Progenitor cell of endocrine pancreas (in vitro differentiated cells): ENCODE measurements around the gene GABRR2. TPM values are rescaled to one million over a fixed set of nuclear protein-coding genes. Genes with fewer than 3 reads are reported as not detected.

Experiments
- DNase-seq: peaks from one replicate; pipeline ENCODE4 v3.0.0; 2021; ENCODE audit warnings: low spot score; ENCODE audit not compliant: unreplicated experiment
- H3K27ac Mint-ChIP-seq: 2 replicates; pipeline ENCODE4 v1.8.0; 2021; ENCODE audit warnings: mild to moderate bottlenecking, moderate library complexity, mixed read lengths
- H3K27me3 Mint-ChIP-seq: 2 replicates; pipeline ENCODE4 v1.8.0; 2021; ENCODE audit warnings: mixed read lengths
- H3K36me3 Mint-ChIP-seq: 2 replicates; pipeline ENCODE4 v1.8.0; 2022; ENCODE audit warnings: mixed read lengths; ENCODE audit not compliant: insufficient read depth
- H3K4me1 Mint-ChIP-seq: 2 replicates; pipeline ENCODE4 v1.8.0; 2021; ENCODE audit warnings: low read depth, mixed read lengths
- H3K4me3 Mint-ChIP-seq: 2 replicates; pipeline ENCODE4 v1.8.0; 2021; ENCODE audit warnings: low read depth, mild to moderate bottlenecking, moderate library complexity, mixed read lengths
- H3K9me3 Mint-ChIP-seq: 2 replicates; pipeline ENCODE4 v1.8.0; 2021; ENCODE audit warnings: low read depth, mixed read lengths
- CTCF ChIP-seq: fragments of 200-600 bp; sonication (generic); IDR thresholded peaks from one replicate; pipeline ENCODE4 v1.5.0; 2021; ENCODE audit warnings: antibody characterized with exemption, mild to moderate bottlenecking; ENCODE audit not compliant: unreplicated experiment
- total RNA-seq: library from RNA; stranded (reverse); gene quantifications from 2 replicates; pipeline ENCODE4 v1.2.1, GENCODE V29; 2021

GABRR2 gene
- total RNA-seq, 1 donor from 2014 or later: 0.53 TPM

GRCh38 chr6:89222712-89223039 is 92.4 kb downstream of the GABRR2 start:
- no peaks in the 10 kb centered on the region for H3K4me1 Mint-ChIP-seq
- no peak for DNase-seq
- H3K36me3 Mint-ChIP-seq: no peaks in the 10 kb centered on the region
- TF ChIP-seq CTCF: no peak
- H3K9me3 Mint-ChIP-seq: peaks cover 4% of the 10 kb centered on the region
- no peak overlapping the region for H3K27ac Mint-ChIP-seq
- no peaks in the 10 kb centered on the region for H3K27me3 Mint-ChIP-seq
- no peak overlapping the region for H3K4me3 Mint-ChIP-seq

- H3K4me3 Mint-ChIP-seq: no peak overlapping the region
- no peaks in the 10 kb centered on the region for H3K4me1 Mint-ChIP-seq
- H3K9me3 Mint-ChIP-seq: peaks cover 4% of the 10 kb centered on the region
- no peak overlapping the region for H3K27ac Mint-ChIP-seq
- H3K27me3 Mint-ChIP-seq: no peaks in the 10 kb centered on the region
- TF ChIP-seq CTCF: no peak
- H3K36me3 Mint-ChIP-seq: no peaks in the 10 kb centered on the region
- no peak for DNase-seq
Measured at GRCh38 chr6:89221971-89222711, 93.0 kb downstream of the GABRR2 start.

GRCh38 chr6:89221129-89221528 is 94.0 kb downstream of the GABRR2 start:
- Mint-ChIP-seq H3K9me3 (peaks cover 4% of the 10 kb centered on the region), H3K4me3 (no peak overlapping the region), H3K27ac (no peak overlapping the region), H3K27me3 (no peaks in the 10 kb centered on the region), H3K36me3 (no peaks in the 10 kb centered on the region), H3K4me1 (no peaks in the 10 kb centered on the region)
- no peak for TF ChIP-seq CTCF
- no peak for DNase-seq

GRCh38 chr6:89217299-89217910 is 97.7 kb downstream of the GABRR2 start, which contains the start of gene GABRR1:
Gene GABRR1 (minus strand): TSS chr6:89217358. CDS start chr6:89217322, 36 bp downstream.
- no peaks in the 10 kb centered on the region for H3K27me3 Mint-ChIP-seq
- DNase-seq: no peak
- TF ChIP-seq CTCF: no peak

GRCh38 chr6:89216411-89216810 is 98.7 kb downstream of the GABRR2 start:
- no peak for DNase-seq
- no peak for TF ChIP-seq CTCF
- Mint-ChIP-seq H3K4me1 (no peaks in the 10 kb centered on the region), H3K4me3 (no peak overlapping the region), H3K27ac (no peak overlapping the region), H3K9me3 (peaks cover 4% of the 10 kb centered on the region), H3K36me3 (no peaks in the 10 kb centered on the region), H3K27me3 (peaks cover 4% of the 10 kb centered on the region)

More at GRCh38 chr6:89217299-89217910, 97.7 kb downstream of the GABRR2 start, which contains the start of gene GABRR1:
- Mint-ChIP-seq H3K27ac (no peak within 1 kb of the TSS), H3K4me3 (no peak within 1 kb of the TSS), H3K4me1 (no peaks in the 10 kb centered on the region), H3K36me3 (no peaks in the 10 kb centered on the region), H3K9me3 (peaks cover 4% of the 10 kb centered on the region)
